HepG2 (cell line): ENCODE results near the gene OSGIN1. TPM values are rescaled to one million over a fixed set of nuclear protein-coding genes. Genes with fewer than 3 reads are reported as not detected.

Experiments used
- IRF2 ChIP-seq: IDR thresholded peaks from 2 replicates; pipeline ENCODE4 v1.6.1; 2018; ENCODE audit warnings: missing genetic modification reagents, missing compliant biosample characterization
- JUND ChIP-seq: sonication (generic); formaldehyde crosslinking; IDR thresholded peaks from 2 replicates; pipeline ENCODE4 v1.8.0; 2022; ENCODE audit warnings: mild to moderate bottlenecking, missing genetic modification reagents
- NFRKB ChIP-seq: fragments of 450-650 bp; IDR thresholded peaks from 2 replicates; pipeline ENCODE4 v1.6.1; 2017
- NPAS2 ChIP-seq: sonication (generic); formaldehyde crosslinking; IDR thresholded peaks from 2 replicates; pipeline ENCODE4 v1.8.0; 2022; ENCODE audit warnings: mild to moderate bottlenecking, missing genetic modification reagents, borderline replicate concordance
- RELA ChIP-seq: sonication (generic); formaldehyde crosslinking; IDR thresholded peaks from 2 replicates; pipeline ENCODE4 v1.4.0; 2020; ENCODE audit warnings: missing genetic modification reagents
- RFX1 ChIP-seq: fragments of 450-650 bp; IDR thresholded peaks from 2 replicates; pipeline ENCODE4 v1.6.1; 2017
- SETDB1 ChIP-seq: sonication (generic); formaldehyde crosslinking; IDR thresholded peaks from 2 replicates; pipeline ENCODE4 v1.5.1; 2020; ENCODE audit warnings: missing genetic modification reagents, mild to moderate bottlenecking, borderline replicate concordance
- SIN3A ChIP-seq: IDR thresholded peaks from 2 replicates; pipeline ENCODE4 v1.6.1; 2011; ENCODE audit warnings: low read depth, mild to moderate bottlenecking, control low read depth, low read length, borderline replicate concordance
- ZNF468 ChIP-seq: sonication (generic); formaldehyde crosslinking; IDR thresholded peaks from 2 replicates; pipeline ENCODE4 v1.8.0; 2022; ENCODE audit warnings: mild to moderate bottlenecking, moderate library complexity, missing genetic modification reagents
- ZSCAN20 ChIP-seq: sonication (generic); formaldehyde crosslinking; IDR thresholded peaks from 2 replicates; pipeline ENCODE4 v1.4.0; 2020; ENCODE audit warnings: missing genetic modification reagents, mild to moderate bottlenecking, borderline replicate concordance
- polyA plus RNA-seq, 8 experiments: library from polyadenylated mRNA; depleted of rRNA in 3 of 8; stranded (reverse) in 7 of 8; unstranded in 1 of 8; fragments of >200 nt; fragmentation: Illumina TruSeq in 4 of 8; extraction: Trizol in 4 of 8; gene quantifications; 2 replicates each; pipeline versions ENCODE4 v1.2.1 to v1.2.3, GENCODE V29; 2011 to 2016; ENCODE audit warnings: low read depth in 4 of 8, missing spikeins in 1 of 8, mixed read lengths in 1 of 8; ENCODE audit not compliant: insufficient read depth in 1 of 8
- total RNA-seq, 5 experiments: library from RNA; depleted of rRNA; stranded (reverse); fragments of >200 nt; fragmentation: Illumina TruSeq; extraction: Trizol; gene quantifications; 2 replicates each; pipeline ENCODE4 v1.2.3, GENCODE V29; 2016; ENCODE audit warnings: low read depth in 1 of 5
- TF ChIP-seq, protein P1 (sequence below), 2 experiments: fragments of 450-650 bp in 1 of 2; sonication (generic) in 1 of 2; formaldehyde crosslinking; IDR thresholded peaks; 2 replicates each; pipeline versions ENCODE4 v1.5.0 to v1.8.0; 2020 to 2022; ENCODE audit warnings: mild to moderate bottlenecking in 1 of 2, missing genetic modification reagents in 1 of 2
- TF ChIP-seq, protein P2 (sequence below): sonication (generic); formaldehyde crosslinking; IDR thresholded peaks from 2 replicates; pipeline ENCODE4 v1.4.0; 2020; ENCODE audit warnings: mild to moderate bottlenecking, low read depth, missing genetic modification reagents
- TF ChIP-seq, protein P3 (sequence below): sonication (generic); formaldehyde crosslinking; IDR thresholded peaks from 2 replicates; pipeline ENCODE4 v1.4.0; 2020; ENCODE audit warnings: mild to moderate bottlenecking, missing genetic modification reagents
- TF ChIP-seq, protein P4 (sequence below): sonication (generic); formaldehyde crosslinking; IDR thresholded peaks from 2 replicates; pipeline ENCODE4 v1.4.0; 2020; ENCODE audit warnings: missing genetic modification reagents
- TF ChIP-seq, protein P5 (sequence below): sonication (generic); formaldehyde crosslinking; IDR thresholded peaks from 2 replicates; pipeline ENCODE4 v1.5.0; 2020; ENCODE audit warnings: mild to moderate bottlenecking, missing genetic modification reagents
- TF ChIP-seq, protein P6 (sequence below): sonication (generic); formaldehyde crosslinking; IDR thresholded peaks from 2 replicates; pipeline ENCODE4; 2020; ENCODE audit warnings: missing genetic modification reagents, mild to moderate bottlenecking, borderline replicate concordance

The OSGIN1 gene
- total and polyA plus RNA-seq, 2 of the 13 experiments (the other 11 are each of a cell fraction or from before 2014, with no cell fraction given), result 20.5 to 27.1 TPM

DNA sequence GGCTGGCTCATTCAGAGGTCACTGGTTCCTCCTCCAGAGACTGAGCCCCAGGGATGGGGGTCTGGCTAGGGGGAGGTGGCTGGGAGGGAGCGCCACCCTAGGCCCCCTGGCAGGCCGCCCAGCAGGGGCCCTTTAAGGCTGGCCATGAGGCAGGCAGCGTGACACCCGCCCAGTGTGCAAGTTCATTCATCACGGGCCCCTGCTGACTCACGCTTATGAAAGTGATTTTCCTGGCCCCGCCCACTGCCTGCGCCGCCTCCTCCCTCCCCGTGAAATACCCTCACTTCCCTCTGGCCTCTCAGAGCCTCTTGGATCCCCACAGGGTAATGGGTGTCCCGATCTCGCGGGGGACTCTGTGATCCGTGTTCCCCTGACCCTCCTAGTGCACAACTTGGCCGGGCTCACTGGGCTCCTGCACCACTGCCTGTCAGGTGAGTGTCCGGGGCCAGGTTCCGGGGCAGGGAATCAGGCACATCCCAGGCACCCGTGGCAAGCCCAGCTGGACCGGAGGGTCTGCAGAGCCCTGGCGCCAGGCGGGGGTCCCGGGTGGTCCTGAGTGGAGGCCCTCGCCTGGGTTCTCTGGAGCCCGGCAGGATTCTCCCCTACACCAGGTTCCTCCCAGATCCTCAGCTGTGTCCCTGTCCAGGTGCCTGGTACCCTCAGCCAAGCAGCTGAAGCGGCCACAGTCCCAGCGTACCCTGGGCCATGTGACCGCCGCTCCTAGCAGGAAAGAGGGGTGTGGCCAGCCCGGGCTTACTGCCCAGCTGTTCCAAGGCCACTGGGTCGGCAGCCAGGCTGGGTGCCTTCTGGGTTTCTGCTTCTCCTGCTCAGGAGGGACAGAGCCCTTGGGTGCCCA is at the start of gene OSGIN1 (continued):
- TF ChIP-seq, protein P1, sequence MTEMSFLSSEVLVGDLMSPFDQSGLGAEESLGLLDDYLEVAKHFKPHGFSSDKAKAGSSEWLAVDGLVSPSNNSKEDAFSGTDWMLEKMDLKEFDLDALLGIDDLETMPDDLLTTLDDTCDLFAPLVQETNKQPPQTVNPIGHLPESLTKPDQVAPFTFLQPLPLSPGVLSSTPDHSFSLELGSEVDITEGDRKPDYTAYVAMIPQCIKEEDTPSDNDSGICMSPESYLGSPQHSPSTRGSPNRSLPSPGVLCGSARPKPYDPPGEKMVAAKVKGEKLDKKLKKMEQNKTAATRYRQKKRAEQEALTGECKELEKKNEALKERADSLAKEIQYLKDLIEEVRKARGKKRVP (CRISPR knock-in tag; IDR thresholded peaks at IDR 0.05), result 0 out of 4 replicates have a peak, but pooled peaks of 1 of the 2 experiments have one; percentile 36
- TF ChIP-seq IRF2, result peak; percentile 45
- TF ChIP-seq RFX1, result no peak
- no peak for TF ChIP-seq NFRKB
- TF ChIP-seq, protein P2, sequence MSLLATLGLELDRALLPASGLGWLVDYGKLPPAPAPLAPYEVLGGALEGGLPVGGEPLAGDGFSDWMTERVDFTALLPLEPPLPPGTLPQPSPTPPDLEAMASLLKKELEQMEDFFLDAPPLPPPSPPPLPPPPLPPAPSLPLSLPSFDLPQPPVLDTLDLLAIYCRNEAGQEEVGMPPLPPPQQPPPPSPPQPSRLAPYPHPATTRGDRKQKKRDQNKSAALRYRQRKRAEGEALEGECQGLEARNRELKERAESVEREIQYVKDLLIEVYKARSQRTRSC, result no peak
- TF ChIP-seq, protein P3, sequence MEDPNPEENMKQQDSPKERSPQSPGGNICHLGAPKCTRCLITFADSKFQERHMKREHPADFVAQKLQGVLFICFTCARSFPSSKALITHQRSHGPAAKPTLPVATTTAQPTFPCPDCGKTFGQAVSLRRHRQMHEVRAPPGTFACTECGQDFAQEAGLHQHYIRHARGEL, result 0 out of 2 replicates have a peak, but pooled peaks have one; percentile 42
- TF ChIP-seq, protein P4, sequence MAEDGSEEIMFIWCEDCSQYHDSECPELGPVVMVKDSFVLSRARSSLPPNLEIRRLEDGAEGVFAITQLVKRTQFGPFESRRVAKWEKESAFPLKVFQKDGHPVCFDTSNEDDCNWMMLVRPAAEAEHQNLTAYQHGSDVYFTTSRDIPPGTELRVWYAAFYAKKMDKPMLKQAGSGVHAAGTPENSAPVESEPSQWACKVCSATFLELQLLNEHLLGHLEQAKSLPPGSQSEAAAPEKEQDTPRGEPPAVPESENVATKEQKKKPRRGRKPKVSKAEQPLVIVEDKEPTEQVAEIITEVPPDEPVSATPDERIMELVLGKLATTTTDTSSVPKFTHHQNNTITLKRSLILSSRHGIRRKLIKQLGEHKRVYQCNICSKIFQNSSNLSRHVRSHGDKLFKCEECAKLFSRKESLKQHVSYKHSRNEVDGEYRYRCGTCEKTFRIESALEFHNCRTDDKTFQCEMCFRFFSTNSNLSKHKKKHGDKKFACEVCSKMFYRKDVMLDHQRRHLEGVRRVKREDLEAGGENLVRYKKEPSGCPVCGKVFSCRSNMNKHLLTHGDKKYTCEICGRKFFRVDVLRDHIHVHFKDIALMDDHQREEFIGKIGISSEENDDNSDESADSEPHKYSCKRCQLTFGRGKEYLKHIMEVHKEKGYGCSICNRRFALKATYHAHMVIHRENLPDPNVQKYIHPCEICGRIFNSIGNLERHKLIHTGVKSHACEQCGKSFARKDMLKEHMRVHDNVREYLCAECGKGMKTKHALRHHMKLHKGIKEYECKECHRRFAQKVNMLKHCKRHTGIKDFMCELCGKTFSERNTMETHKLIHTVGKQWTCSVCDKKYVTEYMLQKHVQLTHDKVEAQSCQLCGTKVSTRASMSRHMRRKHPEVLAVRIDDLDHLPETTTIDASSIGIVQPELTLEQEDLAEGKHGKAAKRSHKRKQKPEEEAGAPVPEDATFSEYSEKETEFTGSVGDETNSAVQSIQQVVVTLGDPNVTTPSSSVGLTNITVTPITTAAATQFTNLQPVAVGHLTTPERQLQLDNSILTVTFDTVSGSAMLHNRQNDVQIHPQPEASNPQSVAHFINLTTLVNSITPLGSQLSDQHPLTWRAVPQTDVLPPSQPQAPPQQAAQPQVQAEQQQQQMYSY (CRISPR knock-in tag), result peak; percentile 91
- TF ChIP-seq ZSCAN20 (CRISPR knock-in tag), result 0 out of 2 replicates have a peak, but pooled peaks have one; percentile 2
- TF ChIP-seq SIN3A, result peak; percentile 96
- TF ChIP-seq, protein P5, sequence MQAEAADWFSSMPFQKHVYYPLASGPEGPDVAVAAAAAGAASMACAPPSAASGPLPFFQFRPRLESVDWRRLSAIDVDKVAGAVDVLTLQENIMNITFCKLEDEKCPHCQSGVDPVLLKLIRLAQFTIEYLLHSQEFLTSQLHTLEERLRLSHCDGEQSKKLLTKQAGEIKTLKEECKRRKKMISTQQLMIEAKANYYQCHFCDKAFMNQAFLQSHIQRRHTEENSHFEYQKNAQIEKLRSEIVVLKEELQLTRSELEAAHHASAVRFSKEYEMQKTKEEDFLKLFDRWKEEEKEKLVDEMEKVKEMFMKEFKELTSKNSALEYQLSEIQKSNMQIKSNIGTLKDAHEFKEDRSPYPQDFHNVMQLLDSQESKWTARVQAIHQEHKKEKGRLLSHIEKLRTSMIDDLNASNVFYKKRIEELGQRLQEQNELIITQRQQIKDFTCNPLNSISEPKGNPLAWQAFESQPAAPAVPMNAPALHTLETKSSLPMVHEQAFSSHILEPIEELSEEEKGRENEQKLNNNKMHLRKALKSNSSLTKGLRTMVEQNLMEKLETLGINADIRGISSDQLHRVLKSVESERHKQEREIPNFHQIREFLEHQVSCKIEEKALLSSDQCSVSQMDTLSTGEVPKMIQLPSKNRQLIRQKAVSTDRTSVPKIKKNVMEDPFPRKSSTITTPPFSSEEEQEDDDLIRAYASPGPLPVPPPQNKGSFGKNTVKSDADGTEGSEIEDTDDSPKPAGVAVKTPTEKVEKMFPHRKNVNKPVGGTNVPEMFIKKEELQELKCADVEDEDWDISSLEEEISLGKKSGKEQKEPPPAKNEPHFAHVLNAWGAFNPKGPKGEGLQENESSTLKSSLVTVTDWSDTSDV (CRISPR knock-in tag), result no peak; the same call in 1 of the 2 replicates
- 0 out of 2 replicates have a peak, but pooled peaks have one; percentile 86 for TF ChIP-seq NPAS2 (CRISPR knock-in tag)
- TF ChIP-seq SETDB1 (CRISPR knock-in tag), result no peak
- TF ChIP-seq, protein P6, sequence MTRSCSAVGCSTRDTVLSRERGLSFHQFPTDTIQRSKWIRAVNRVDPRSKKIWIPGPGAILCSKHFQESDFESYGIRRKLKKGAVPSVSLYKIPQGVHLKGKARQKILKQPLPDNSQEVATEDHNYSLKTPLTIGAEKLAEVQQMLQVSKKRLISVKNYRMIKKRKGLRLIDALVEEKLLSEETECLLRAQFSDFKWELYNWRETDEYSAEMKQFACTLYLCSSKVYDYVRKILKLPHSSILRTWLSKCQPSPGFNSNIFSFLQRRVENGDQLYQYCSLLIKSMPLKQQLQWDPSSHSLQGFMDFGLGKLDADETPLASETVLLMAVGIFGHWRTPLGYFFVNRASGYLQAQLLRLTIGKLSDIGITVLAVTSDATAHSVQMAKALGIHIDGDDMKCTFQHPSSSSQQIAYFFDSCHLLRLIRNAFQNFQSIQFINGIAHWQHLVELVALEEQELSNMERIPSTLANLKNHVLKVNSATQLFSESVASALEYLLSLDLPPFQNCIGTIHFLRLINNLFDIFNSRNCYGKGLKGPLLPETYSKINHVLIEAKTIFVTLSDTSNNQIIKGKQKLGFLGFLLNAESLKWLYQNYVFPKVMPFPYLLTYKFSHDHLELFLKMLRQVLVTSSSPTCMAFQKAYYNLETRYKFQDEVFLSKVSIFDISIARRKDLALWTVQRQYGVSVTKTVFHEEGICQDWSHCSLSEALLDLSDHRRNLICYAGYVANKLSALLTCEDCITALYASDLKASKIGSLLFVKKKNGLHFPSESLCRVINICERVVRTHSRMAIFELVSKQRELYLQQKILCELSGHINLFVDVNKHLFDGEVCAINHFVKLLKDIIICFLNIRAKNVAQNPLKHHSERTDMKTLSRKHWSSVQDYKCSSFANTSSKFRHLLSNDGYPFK (CRISPR knock-in tag), result peak; percentile 85; the same call in 1 of the 2 replicates
- TF ChIP-seq ZNF468 (CRISPR knock-in tag), result no peak
- TF ChIP-seq RELA (CRISPR knock-in tag), result no peak
- peak; percentile 88 for TF ChIP-seq JUND
